Naive thymus-derived CD8-positive, alpha-beta T cell (primary cell): ENCODE measurements around the gene STARD3. TPM values are rescaled to one million over a fixed set of nuclear protein-coding genes. Genes with fewer than 3 reads are reported as not detected.

Experiments
- ATAC-seq, 2 donors: fragments of 150-1000 bp; cut with Tn5 transposase in 1 of 2; sonication (Bioruptor Pico), chemical (Tn5 transposase) in 1 of 2; 1 replicate in 1 of 2; 2 replicates in 1 of 2; pipeline ENCODE4 v1.10.0; 2021; ENCODE audit warnings: mild to moderate bottlenecking in 2 of 2, moderate library complexity in 2 of 2
- POLR2A ChIA-PET: fragments of 350-600 bp; sonication (Branson Sonifier 250); formaldehyde crosslinking; loops from one replicate; lab custom pipeline; 2021; ENCODE audit warnings: antibody characterized with exemption; lab: Charles Lee
- DNase-seq, 10 donors: peaks; one replicate each; pipeline versions ENCODE4 v3.0.0 to v3.0.0-alpha.2; 2020 to 2022
- H3K27ac Mint-ChIP-seq, 10 donors: one replicate each; pipeline ENCODE4 v1.8.0; 2020 to 2022; ENCODE audit warnings: mild to moderate bottlenecking in 10 of 10, mixed read lengths in 10 of 10, moderate library complexity in 4 of 10, inconsistent platforms in 1 of 10
- H3K27me3 Mint-ChIP-seq, 5 donors: one replicate each; pipeline ENCODE4 v1.8.0; 2021 to 2022; ENCODE audit warnings: mixed read lengths in 5 of 5
- H3K36me3 Mint-ChIP-seq, 3 donors: one replicate each; pipeline ENCODE4 v1.8.0; 2020 to 2022; ENCODE audit warnings: mixed read lengths in 3 of 3, mild to moderate bottlenecking in 2 of 3, inconsistent platforms in 1 of 3
- H3K4me1 Mint-ChIP-seq, 4 donors: one replicate each; pipeline ENCODE4 v1.8.0; 2021 to 2022; ENCODE audit warnings: mixed read lengths in 4 of 4
- H3K4me3 Mint-ChIP-seq, 10 donors: one replicate each; pipeline ENCODE4 v1.8.0; 2020 to 2022; ENCODE audit warnings: mild to moderate bottlenecking in 10 of 10, mixed read lengths in 10 of 10, moderate library complexity in 6 of 10, inconsistent platforms in 1 of 10
- H3K9me3 Mint-ChIP-seq, 9 donors: one replicate each; pipeline ENCODE4 v1.8.0; 2020 to 2022; ENCODE audit warnings: mixed read lengths in 9 of 9, mild to moderate bottlenecking in 3 of 9, inconsistent platforms in 1 of 9, moderate library complexity in 1 of 9
- polyA plus RNA-seq, 3 donors: library from polyadenylated mRNA; unstranded; fragments of 300-500 nt; fragmentation: Illumina TruSeq; gene quantifications; one replicate each; pipeline ENCODE4 v1.2.3, GENCODE V29; 2021
- total RNA-seq, 8 experiments: library from RNA in 2 of 8; stranded (reverse) in 2 of 8; gene quantifications; one replicate each; pipeline ENCODE4 v1.2.3 and lab custom pipeline; 2021 to 2026

Gene STARD3
- total and polyA plus RNA-seq, 5 experiments from 2014 or later: 37.4 to 167 (median 51.6) TPM

GRCh38 chr17:39664581-39665561 is 27.9 kb downstream of the STARD3 start, which contains the start of gene TCAP:
TSS of gene TCAP (plus strand) at chr17:39665349. CDS start at chr17:39665360, 11 bp downstream.
- Mint-ChIP-seq H3K27me3 (peaks cover 0 to 11% (median 4%) of the 10 kb centered on the region in 5 donors), H3K4me1 (peaks cover 21 to 49% (median 42%) of the 10 kb centered on the region in 4 donors), H3K27ac (peak within 1 kb of the TSS in 8 of 10 donors; percentile 11 to 70 (median 62)), H3K36me3 (peaks cover 0 to 25% (median 6%) of the 10 kb centered on the region in 3 donors), H3K4me3 (peak within 1 kb of the TSS in 6 of 10 donors; percentile 22 to 62 (median 32)), H3K9me3 (no peaks in the 10 kb centered on the region)
- POLR2A ChIA-PET: interaction anchor here (1.4 to 6.9 kb wide), 6 partner anchors 10 to 65 kb away, joined by 6 to 26 read pairs (median 16); partner anchors contain the start of genes MIEN1 and STARD3
- DNase-seq (no peak), ATAC-seq (no peak)

GRCh38 chr17:39665642-39666224 is 28.8 kb downstream of the STARD3 start:
- Mint-ChIP-seq H3K9me3 (no peaks in the 10 kb centered on the region), H3K4me1 (peaks cover 18 to 44% (median 36%) of the 10 kb centered on the region in 4 donors), H3K27ac (peak overlapping the region in 3 of 10 donors; percentile 64 to 70 (median 67)), H3K4me3 (peak overlapping the region in 5 of 10 donors; percentile 22 to 62 (median 32)), H3K27me3 (peaks cover 0 to 14% (median 4%) of the 10 kb centered on the region in 5 donors), H3K36me3 (peaks cover 0 to 18% (median 6%) of the 10 kb centered on the region in 3 donors)
- ATAC-seq (peak; percentile 18 to 48), DNase-seq (peak in 1 of 10 donors; percentile 16)
- POLR2A ChIA-PET: interaction anchor here (1.2 to 6.9 kb wide), 8 partner anchors 8 to 65 kb away, joined by 4 to 26 read pairs (median 16); partner anchors contain the start of genes MIEN1 and STARD3

DNA sequence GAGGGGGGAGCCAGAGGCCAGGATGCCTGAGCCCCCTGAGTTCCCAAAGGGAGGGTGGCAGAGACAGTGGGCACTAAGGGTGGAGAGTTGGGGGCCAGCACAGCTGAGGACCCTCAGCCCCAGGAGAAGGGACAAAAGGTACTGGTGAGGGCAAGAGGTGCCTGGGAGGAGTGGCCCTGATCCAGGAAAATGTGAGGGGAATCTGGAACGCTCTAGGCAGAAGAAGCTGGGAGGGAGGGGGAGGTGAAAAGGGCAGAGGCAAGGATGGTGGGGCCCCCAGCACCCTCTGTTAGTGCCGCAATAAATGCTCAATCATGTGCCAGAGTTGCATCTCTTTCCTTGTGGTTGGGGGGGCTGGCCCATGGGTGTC is 29.3 kb downstream of the STARD3 start:
- H3K27me3 Mint-ChIP-seq: peaks cover 0 to 14% (median 4%) of the 10 kb centered on the region in 5 donors
- H3K9me3 Mint-ChIP-seq: no peaks in the 10 kb centered on the region
- POLR2A ChIA-PET: interaction anchor here (1.2 to 6.9 kb wide), 10 partner anchors 9 to 88 kb away, joined by 4 to 26 read pairs (median 10); partner anchors contain the start of genes MIEN1 and STARD3
- peaks cover 0 to 13% (median 5%) of the 10 kb centered on the region in 3 donors for H3K36me3 Mint-ChIP-seq
- peak overlapping the region in 1 of 10 donors; percentile 67 for H3K27ac Mint-ChIP-seq
- peak overlapping the region in 5 of 10 donors; percentile 14 to 33 (median 23) for H3K4me3 Mint-ChIP-seq
- ATAC-seq: no peak
- H3K4me1 Mint-ChIP-seq: peaks cover 16 to 39% (median 31%) of the 10 kb centered on the region in 4 donors
- DNase-seq: no peak

- DNase-seq (no peak), ATAC-seq (no peak)
- Mint-ChIP-seq H3K27ac (peak overlapping the region in 4 of 10 donors; percentile 12 to 69 (median 45)), H3K4me1 (peaks cover 13 to 35% (median 27%) of the 10 kb centered on the region in 4 donors), H3K4me3 (peak overlapping the region; percentile 50 to 85 (median 64)), H3K36me3 (peaks cover 0 to 9% (median 1%) of the 10 kb centered on the region in 3 donors), H3K9me3 (no peaks in the 10 kb centered on the region), H3K27me3 (peaks cover 0 to 14% (median 4%) of the 10 kb centered on the region in 5 donors)
- POLR2A ChIA-PET: interaction anchor here (0.6 to 6.9 kb wide), 11 partner anchors 9 to 93 kb away, joined by 3 to 26 read pairs (median 8); partner anchors contain the start of genes MIEN1, PGAP3 and STARD3
Measured at GRCh38 chr17:39666601-39667261, 29.8 kb downstream of the STARD3 start.

DNA sequence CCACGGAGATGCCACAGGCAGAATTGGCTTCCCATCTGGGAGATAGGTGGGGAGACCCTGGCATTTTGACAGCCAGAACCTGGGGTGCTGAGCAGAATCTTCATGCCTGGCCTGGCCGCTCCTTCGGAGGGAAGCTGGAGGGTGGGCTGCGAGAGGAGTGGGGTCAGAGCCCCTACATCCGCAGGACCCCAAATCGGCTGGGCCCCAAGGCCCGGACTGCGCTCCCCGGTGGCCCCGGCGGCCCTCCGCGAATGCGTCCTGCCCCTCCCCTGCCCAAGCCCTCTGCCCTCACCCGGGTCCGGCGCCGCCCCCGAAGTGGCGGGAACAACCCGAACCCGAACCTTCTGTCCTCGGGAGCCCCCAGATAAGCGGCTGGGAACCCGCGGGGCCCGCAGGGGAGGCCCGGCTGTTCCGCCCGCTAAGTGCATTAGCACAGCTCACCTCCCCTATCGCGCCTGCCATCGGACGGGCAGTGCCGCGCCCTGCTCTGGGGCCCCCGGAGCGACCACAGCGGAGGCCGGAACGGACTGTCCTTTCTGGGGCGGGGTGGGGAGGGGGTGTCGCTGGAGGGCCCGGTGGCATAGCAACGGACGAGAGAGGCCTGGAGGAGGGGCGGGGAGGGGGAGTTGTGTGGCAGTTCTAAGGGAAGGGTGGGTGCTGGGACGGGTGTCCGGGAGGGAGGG is 30.5 kb downstream of the STARD3 start:
- H3K27ac Mint-ChIP-seq: peak overlapping the region in 5 of 10 donors; percentile 52 to 69 (median 61)
- H3K9me3 Mint-ChIP-seq: no peaks in the 10 kb centered on the region
- H3K4me3 Mint-ChIP-seq: peak overlapping the region; percentile 42 to 87 (median 70)
- peaks cover 0 to 6% (median 1%) of the 10 kb centered on the region in 3 donors for H3K36me3 Mint-ChIP-seq
- H3K27me3 Mint-ChIP-seq: peaks cover 0 to 16% (median 4%) of the 10 kb centered on the region in 5 donors
- POLR2A ChIA-PET: interaction anchor here (0.6 to 6.9 kb wide), 11 partner anchors 8 to 217 kb away, joined by 3 to 26 read pairs (median 13); partner anchors contain the start of genes MED1, MIEN1, PGAP3 and STARD3
- DNase-seq (peak in 1 of 10 donors; percentile 63), ATAC-seq (peak in 1 of 2 donors; percentile 39)
- peaks cover 15 to 42% (median 31%) of the 10 kb centered on the region in 4 donors for H3K4me1 Mint-ChIP-seq

DNA sequence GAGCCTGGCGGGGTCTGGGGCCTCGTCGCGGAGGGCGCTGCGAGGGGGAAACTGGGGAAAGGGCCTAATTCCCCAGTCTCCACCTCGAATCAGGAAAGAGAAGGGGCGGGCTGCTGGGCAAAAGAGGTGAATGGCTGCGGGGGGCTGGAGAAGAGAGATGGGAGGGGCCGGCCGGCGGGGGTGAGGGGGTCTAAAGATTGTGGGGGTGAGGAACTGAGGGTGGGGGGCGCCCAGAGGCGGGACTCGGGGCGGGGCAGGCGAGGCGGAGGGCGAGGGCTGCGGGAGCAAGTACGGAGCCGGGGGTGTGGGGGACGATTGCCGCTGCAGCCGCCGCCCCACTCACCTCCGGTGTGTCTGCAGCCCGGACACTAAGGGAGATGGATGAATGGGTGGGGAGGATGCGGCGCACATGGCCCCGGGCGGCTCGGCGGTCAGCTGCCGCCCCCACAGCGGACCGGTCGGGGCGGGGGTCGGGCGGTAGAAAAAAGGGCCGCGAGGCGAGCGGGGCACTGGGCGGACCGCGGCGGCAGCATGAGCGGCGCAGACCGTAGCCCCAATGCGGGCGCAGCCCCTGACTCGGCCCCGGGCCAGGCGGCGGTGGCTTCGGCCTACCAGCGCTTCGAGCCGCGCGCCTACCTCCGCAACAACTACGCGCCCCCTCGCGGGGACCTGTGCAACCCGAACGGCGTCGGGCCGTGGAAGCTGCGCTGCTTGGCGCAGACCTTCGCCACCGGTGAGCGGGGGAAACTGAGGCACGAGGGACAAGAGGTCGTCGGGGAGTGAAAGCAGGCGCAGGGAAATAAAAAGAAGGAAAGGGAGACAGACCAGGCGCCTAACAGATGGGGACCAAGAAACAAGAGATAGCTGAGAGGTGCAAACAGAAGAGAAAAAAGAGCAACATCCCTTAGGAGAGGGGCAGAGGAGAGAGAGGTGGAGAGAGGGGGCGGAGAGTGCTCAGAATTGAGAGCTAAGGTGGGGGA is 31.3 kb downstream of the STARD3 start, which contains the start of gene PNMT:
PNMT (plus strand) TSS at position 509 of the 980 bp plus-strand sequence; CDS start at position 532, 23 bp downstream.
- Mint-ChIP-seq H3K9me3 (no peaks in the 10 kb centered on the region), H3K27me3 (peaks cover 0 to 16% (median 4%) of the 10 kb centered on the region in 5 donors), H3K27ac (peak within 1 kb of the TSS in 6 of 10 donors; percentile 61 to 92 (median 74)), H3K36me3 (peaks cover 0 to 1% (median under 1%) of the 10 kb centered on the region in 3 donors), H3K4me1 (peaks cover 15 to 43% (median 32%) of the 10 kb centered on the region in 4 donors), H3K4me3 (peak within 1 kb of the TSS; percentile 62 to 87 (median 74))
- POLR2A ChIA-PET: interaction anchor here (0.6 to 6.9 kb wide), 15 partner anchors 8 to 217 kb away, joined by 3 to 26 read pairs (median 5); partner anchors contain the start of genes MED1, MIEN1, PGAP3 and STARD3
- ATAC-seq: peak; percentile 76 to 80
- peak; percentile 45 to 84 (median 66) for DNase-seq

DNA sequence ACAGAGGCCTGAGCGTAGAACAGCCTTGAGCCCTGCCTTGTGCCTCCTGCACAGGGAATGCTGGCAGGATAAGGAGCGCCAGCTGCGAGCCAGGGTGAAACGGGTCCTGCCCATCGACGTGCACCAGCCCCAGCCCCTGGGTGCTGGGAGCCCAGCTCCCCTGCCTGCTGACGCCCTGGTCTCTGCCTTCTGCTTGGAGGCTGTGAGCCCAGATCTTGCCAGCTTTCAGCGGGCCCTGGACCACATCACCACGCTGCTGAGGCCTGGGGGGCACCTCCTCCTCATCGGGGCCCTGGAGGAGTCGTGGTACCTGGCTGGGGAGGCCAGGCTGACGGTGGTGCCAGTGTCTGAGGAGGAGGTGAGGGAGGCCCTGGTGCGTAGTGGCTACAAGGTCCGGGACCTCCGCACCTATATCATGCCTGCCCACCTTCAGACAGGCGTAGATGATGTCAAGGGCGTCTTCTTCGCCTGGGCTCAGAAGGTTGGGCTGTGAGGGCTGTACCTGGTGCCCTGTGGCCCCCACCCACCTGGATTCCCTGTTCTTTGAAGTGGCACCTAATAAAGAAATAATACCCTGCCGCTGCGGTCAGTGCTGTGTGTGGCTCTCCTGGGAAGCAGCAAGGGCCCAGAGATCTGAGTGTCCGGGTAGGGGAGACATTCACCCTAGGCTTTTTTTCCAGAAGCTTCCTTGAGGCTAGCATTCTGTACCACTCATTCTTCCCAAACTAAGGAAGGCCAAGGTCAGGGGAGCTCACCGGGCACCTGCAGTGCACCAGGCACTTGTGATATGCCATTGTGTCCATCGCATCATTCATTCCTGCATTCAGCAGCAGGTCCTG is 33.2 kb downstream of the STARD3 start:
- ATAC-seq (no peak), DNase-seq (peak in 1 of 10 donors; percentile 57)
- H3K4me3 Mint-ChIP-seq: peak overlapping the region in 1 of 10 donors; percentile 21
- H3K9me3 Mint-ChIP-seq: no peaks in the 10 kb centered on the region
- H3K4me1 Mint-ChIP-seq: peaks cover 13 to 34% (median 30%) of the 10 kb centered on the region in 4 donors
- peak overlapping the region in 1 of 10 donors; percentile 46 for H3K27ac Mint-ChIP-seq
- H3K36me3 Mint-ChIP-seq: no peaks in the 10 kb centered on the region
- peaks cover 0 to 16% (median 4%) of the 10 kb centered on the region in 5 donors for H3K27me3 Mint-ChIP-seq
- POLR2A ChIA-PET: interaction anchor here (0.6 to 6.9 kb wide), 9 partner anchors 9 to 190 kb away, joined by 4 to 26 read pairs (median 7); partner anchors contain the start of genes MIEN1, PPP1R1B and STARD3

DNA sequence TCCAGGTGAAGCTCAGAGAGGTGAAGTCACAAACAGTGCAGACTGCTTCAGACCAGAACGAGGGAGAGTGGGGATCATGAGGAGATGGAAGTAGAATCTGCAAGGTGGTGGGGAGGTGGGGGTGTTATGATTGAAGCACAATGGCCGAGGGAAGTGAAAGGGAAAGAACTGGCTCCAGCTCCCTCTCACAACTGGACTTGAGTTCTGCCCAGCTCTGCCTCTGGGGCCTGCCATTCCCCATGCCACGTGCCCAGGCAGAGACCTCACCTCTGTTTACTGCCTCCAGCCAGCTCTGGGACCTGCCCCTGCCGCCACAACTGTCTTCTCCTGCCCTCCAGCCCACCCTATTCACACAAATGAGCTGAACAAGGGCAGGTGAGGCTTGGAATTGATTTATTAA is 33.8 kb downstream of the STARD3 start:
- Mint-ChIP-seq H3K4me1 (peaks cover 15 to 36% (median 31%) of the 10 kb centered on the region in 4 donors), H3K9me3 (no peaks in the 10 kb centered on the region), H3K27me3 (peaks cover 0 to 16% (median 4%) of the 10 kb centered on the region in 5 donors), H3K4me3 (peak overlapping the region in 1 of 10 donors; percentile 21), H3K36me3 (no peaks in the 10 kb centered on the region), H3K27ac (no peak overlapping the region)
- POLR2A ChIA-PET: interaction anchor here (0.6 to 6.9 kb wide), 6 partner anchors 9 to 190 kb away, joined by 4 to 26 read pairs (median 6); partner anchors contain the start of genes MIEN1, PPP1R1B and STARD3
- ATAC-seq (no peak), DNase-seq (peak in 1 of 10 donors; percentile 42)
